ENCODE data around the gene NUB1. TPM values are rescaled to one million over a fixed set of nuclear protein-coding genes. Genes with fewer than 3 reads are reported as not detected.

Gene NUB1
- total RNA-seq, 1 donor from 2014 or later = 41.5 TPM

DNA sequence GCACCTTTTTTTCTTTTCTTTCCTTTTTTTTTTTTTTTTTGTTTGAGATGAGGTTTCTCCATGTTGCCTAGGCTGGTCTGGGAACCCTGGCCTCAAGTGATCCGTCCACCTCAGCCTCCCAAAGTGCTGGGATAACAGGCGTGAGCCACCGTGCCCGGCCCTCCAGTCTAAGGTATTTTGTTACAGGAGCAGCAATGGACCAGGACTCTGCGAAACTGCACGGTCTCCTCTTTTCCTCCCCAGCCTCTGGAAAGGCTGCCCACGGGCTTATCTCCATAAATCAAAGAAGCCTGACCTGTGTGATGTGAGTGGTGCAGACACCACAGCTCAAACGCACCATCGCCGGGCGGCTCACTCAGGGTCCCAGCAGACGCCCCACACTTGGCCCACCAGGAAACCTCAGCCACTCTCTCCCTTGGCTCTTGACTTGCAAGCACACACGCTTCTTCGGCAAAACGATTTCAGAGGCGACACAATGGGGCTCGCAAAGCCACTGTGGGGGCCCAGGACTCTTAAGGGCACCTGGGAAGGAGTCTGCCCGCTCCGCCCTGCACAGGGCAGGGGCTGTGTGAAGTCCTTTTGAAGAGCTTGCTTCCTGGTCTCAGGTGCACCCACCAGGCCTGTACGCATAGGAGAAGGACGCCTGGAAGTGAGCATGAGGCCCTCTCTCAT, 47.6 kb downstream of the NUB1 start:
- Mint-ChIP-seq H3K4me1 (ENCODE audit: unreplicated experiment) (peaks cover 2% of the 10 kb centered on the region), H3K36me3 (ENCODE audit: low read depth, unreplicated experiment) (peaks cover 34% of the 10 kb centered on the region), H3K9me3 (ENCODE audit: unreplicated experiment) (no peaks in the 10 kb centered on the region), H3K4me3 (ENCODE audit: unreplicated experiment) (no peak overlapping the region), H3K27ac (ENCODE audit: unreplicated experiment) (no peak overlapping the region), H3K27me3 (ENCODE audit: unreplicated experiment) (peaks cover 13% of the 10 kb centered on the region)
- DNase-seq (ENCODE audit: low spot score) = no peak
- TF ChIP-seq, protein P1, sequence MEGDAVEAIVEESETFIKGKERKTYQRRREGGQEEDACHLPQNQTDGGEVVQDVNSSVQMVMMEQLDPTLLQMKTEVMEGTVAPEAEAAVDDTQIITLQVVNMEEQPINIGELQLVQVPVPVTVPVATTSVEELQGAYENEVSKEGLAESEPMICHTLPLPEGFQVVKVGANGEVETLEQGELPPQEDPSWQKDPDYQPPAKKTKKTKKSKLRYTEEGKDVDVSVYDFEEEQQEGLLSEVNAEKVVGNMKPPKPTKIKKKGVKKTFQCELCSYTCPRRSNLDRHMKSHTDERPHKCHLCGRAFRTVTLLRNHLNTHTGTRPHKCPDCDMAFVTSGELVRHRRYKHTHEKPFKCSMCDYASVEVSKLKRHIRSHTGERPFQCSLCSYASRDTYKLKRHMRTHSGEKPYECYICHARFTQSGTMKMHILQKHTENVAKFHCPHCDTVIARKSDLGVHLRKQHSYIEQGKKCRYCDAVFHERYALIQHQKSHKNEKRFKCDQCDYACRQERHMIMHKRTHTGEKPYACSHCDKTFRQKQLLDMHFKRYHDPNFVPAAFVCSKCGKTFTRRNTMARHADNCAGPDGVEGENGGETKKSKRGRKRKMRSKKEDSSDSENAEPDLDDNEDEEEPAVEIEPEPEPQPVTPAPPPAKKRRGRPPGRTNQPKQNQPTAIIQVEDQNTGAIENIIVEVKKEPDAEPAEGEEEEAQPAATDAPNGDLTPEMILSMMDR (IDR thresholded peaks at IDR 0.05; ENCODE audit: unreplicated experiment) = no peak

DNA sequence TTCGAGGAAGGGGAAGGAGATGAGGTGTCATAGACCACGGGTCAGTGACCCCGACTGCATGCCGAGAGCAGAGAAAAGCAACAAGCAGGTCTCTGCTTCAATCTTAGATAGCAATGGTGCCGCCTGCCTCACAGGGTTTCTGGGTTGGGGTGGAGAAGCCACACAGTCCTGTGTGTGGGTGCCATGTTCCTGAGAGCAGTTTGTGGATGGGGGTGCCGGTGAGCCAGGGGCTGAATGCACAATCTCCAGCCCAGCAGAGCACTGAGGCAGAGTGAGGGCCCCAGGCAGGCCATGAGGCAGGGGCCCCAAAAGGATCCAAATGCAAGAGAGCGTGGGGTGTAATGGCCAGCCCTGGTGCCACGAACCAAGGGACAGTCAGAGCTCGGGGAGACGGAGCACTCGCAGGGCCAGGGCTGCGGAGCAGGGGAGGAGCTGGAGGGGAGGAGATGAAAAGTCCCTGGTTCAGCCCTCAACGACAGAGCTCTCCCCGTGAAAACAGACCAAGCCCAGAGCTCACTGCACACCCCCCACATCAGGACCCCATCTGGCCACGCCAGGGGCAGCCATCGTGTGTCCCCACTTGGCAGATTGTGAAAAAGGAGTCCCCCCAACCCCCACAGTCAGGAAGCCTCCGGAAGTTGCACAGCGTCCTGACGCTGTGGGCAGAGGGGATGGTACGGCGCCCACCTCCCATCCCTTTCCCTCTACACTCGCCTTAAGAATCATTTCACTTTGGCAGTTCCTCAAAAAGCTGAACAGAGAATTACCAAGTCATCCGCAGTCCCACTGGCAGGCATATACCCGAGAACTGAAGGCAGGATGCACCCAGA, 48.4 kb downstream of the NUB1 start:
- no peak for DNase-seq (ENCODE audit: low spot score)
- no peaks in the 10 kb centered on the region for H3K9me3 Mint-ChIP-seq (ENCODE audit: unreplicated experiment)
- peaks cover 10% of the 10 kb centered on the region for H3K27me3 Mint-ChIP-seq (ENCODE audit: unreplicated experiment)
- peaks cover 2% of the 10 kb centered on the region for H3K4me1 Mint-ChIP-seq (ENCODE audit: unreplicated experiment)
- H3K4me3 Mint-ChIP-seq (ENCODE audit: unreplicated experiment) = peak overlapping the region; percentile 48
- no peak overlapping the region for H3K27ac Mint-ChIP-seq (ENCODE audit: unreplicated experiment)
- peaks cover 27% of the 10 kb centered on the region for H3K36me3 Mint-ChIP-seq (ENCODE audit: low read depth, unreplicated experiment)
- TF ChIP-seq, protein P1 (IDR thresholded peaks at IDR 0.05; ENCODE audit: unreplicated experiment) = no peak

DNA sequence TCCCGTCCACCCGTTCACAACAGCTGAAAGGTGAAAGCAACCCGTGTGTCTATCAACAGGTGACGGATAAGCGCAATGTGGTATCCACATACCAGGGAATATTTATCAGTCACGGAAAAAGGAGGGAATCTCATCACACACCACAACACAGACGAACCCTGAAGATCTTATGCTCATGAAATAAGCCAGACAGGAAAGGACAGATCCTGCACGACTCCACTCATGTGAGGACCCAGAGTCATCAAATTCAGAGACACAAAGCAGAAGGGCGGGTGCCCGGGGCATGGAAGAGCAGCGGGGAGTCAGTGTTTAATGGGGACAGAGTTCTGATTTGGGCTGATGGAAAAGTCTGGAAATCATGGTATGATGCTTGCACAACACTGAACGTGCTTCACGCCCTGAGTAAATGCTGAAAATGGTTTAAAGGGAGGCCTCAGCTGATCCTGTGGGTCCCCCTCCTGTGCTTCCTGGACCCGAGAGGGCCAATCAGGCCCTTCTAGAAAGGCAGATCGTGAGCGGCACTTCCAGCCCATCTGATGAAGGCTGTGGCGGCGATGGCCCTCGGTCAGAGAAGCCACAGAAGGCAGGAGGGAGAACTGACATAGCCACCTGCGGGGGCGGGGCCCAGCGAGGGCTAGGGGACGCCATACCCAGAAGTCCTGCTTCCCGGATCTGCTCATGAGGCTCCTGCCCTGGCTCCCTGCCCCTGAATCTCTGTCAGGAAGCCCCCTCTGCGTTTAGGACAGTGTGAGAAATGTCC, 49.2 kb downstream of the NUB1 start:
- H3K36me3 Mint-ChIP-seq (ENCODE audit: low read depth, unreplicated experiment) = peaks cover 32% of the 10 kb centered on the region
- no peak overlapping the region for H3K27ac Mint-ChIP-seq (ENCODE audit: unreplicated experiment)
- peaks cover 2% of the 10 kb centered on the region for H3K4me1 Mint-ChIP-seq (ENCODE audit: unreplicated experiment)
- no peaks in the 10 kb centered on the region for H3K9me3 Mint-ChIP-seq (ENCODE audit: unreplicated experiment)
- peak overlapping the region; percentile 48 for H3K4me3 Mint-ChIP-seq (ENCODE audit: unreplicated experiment)
- DNase-seq (ENCODE audit: low spot score) = no peak
- TF ChIP-seq, protein P1 (IDR thresholded peaks at IDR 0.05; ENCODE audit: unreplicated experiment) = no peak
- peaks cover 10% of the 10 kb centered on the region for H3K27me3 Mint-ChIP-seq (ENCODE audit: unreplicated experiment)

DNA sequence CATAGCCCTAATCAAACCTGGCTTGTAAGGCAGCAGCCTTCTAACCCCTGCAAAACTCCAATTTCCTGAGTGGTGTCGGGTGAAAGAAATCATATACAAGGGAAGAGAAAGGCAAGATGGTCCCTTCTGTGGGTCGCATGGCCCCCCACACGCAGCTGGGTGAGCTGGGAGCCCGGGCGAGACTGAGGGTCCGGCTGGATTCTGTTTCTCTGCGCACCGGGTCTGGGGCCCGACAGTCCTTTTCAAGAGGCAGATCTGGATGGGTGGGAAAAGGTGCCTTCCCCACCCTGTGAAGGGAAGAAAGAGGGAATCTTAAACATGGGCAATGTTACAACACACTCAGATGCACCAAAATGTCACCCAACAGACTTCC, 49.7 kb downstream of the NUB1 start:
- H3K4me3 Mint-ChIP-seq (ENCODE audit: unreplicated experiment) = no peak overlapping the region
- peaks cover 2% of the 10 kb centered on the region for H3K4me1 Mint-ChIP-seq (ENCODE audit: unreplicated experiment)
- peaks cover 32% of the 10 kb centered on the region for H3K36me3 Mint-ChIP-seq (ENCODE audit: low read depth, unreplicated experiment)
- TF ChIP-seq, protein P1 (IDR thresholded peaks at IDR 0.05; ENCODE audit: unreplicated experiment) = no peak
- no peaks in the 10 kb centered on the region for H3K9me3 Mint-ChIP-seq (ENCODE audit: unreplicated experiment)
- DNase-seq (ENCODE audit: low spot score) = no peak
- peaks cover 10% of the 10 kb centered on the region for H3K27me3 Mint-ChIP-seq (ENCODE audit: unreplicated experiment)
- peak overlapping the region; percentile 24 for H3K27ac Mint-ChIP-seq (ENCODE audit: unreplicated experiment)

Data from endothelial cell (in vitro differentiated cells).